IPS-15b (cell line): ENCODE data around the gene SLC25A18.

Experiments used
- H3K27me3 ChIP-seq: one replicate; pipeline ENCODE4 v1.6.1; 2013; ENCODE audit warnings: low read length; ENCODE audit not compliant: control insufficient read depth, insufficient read depth
- H3K36me3 ChIP-seq: one replicate; pipeline ENCODE4 v1.6.1; 2013; ENCODE audit warnings: low read length; ENCODE audit not compliant: control insufficient read depth, insufficient read depth
- H3K4me1 ChIP-seq: one replicate; pipeline ENCODE4 v1.6.1; 2013; ENCODE audit warnings: mild to moderate bottlenecking, low read length; ENCODE audit not compliant: control insufficient read depth, insufficient read depth
- H3K4me3 ChIP-seq: one replicate; pipeline ENCODE4 v1.5.1; 2013; ENCODE audit warnings: low read depth, low read length
- H3K9ac ChIP-seq: one replicate; pipeline ENCODE4 v1.6.1; 2013; ENCODE audit warnings: low read depth, mild to moderate bottlenecking, low read length
- H3K9me3 ChIP-seq: one replicate; pipeline ENCODE4 v1.6.1; 2013; ENCODE audit warnings: mild to moderate bottlenecking, low read length; ENCODE audit not compliant: control insufficient read depth, insufficient read depth

SLC25A18 gene

GRCh38 chr22:17587629-17588028 lies 24.3 kb downstream of the SLC25A18 start:
- H3K27me3 ChIP-seq: no peaks in the 10 kb centered on the region
- no peaks in the 10 kb centered on the region for H3K4me1 ChIP-seq
- peaks cover 24% of the 10 kb centered on the region for H3K36me3 ChIP-seq
- no peak overlapping the region for H3K9ac ChIP-seq
- H3K4me3 ChIP-seq: no peak overlapping the region
- H3K9me3 ChIP-seq: no peaks in the 10 kb centered on the region

GRCh38 chr22:17588606-17589005 lies 25.3 kb downstream of the SLC25A18 start:
- peaks cover 33% of the 10 kb centered on the region for H3K36me3 ChIP-seq

GRCh38 chr22:17589810-17590375 lies 26.6 kb downstream of the SLC25A18 start:
- H3K4me3 ChIP-seq: no peak overlapping the region
- H3K9ac ChIP-seq: no peak overlapping the region
- no peaks in the 10 kb centered on the region for H3K4me1 ChIP-seq
- no peaks in the 10 kb centered on the region for H3K9me3 ChIP-seq
- H3K36me3 ChIP-seq: peaks cover 41% of the 10 kb centered on the region
- H3K27me3 ChIP-seq: no peaks in the 10 kb centered on the region

More at GRCh38 chr22:17588606-17589005, 25.3 kb downstream of the SLC25A18 start:
- H3K9ac ChIP-seq: no peak overlapping the region
- H3K9me3 ChIP-seq: no peaks in the 10 kb centered on the region
- H3K4me3 ChIP-seq: no peak overlapping the region
- H3K4me1 ChIP-seq: no peaks in the 10 kb centered on the region
- no peaks in the 10 kb centered on the region for H3K27me3 ChIP-seq

- Histone ChIP-seq H3K4me3 (no peak overlapping the region), H3K4me1 (no peaks in the 10 kb centered on the region), H3K9ac (no peak overlapping the region), H3K36me3 (peaks cover 41% of the 10 kb centered on the region), H3K9me3 (no peaks in the 10 kb centered on the region), H3K27me3 (no peaks in the 10 kb centered on the region)
Measured at GRCh38 chr22:17590586-17590985, 27.3 kb downstream of the SLC25A18 start.

GRCh38 chr22:17592201-17592600 lies 28.9 kb downstream of the SLC25A18 start:
- H3K9ac ChIP-seq: no peak overlapping the region
- H3K27me3 ChIP-seq: no peaks in the 10 kb centered on the region
- peaks cover 48% of the 10 kb centered on the region for H3K36me3 ChIP-seq
- H3K4me1 ChIP-seq: no peaks in the 10 kb centered on the region
- no peak overlapping the region for H3K4me3 ChIP-seq
- no peaks in the 10 kb centered on the region for H3K9me3 ChIP-seq

- no peak overlapping the region for H3K4me3 ChIP-seq
- H3K4me1 ChIP-seq: no peaks in the 10 kb centered on the region
- no peaks in the 10 kb centered on the region for H3K9me3 ChIP-seq
- H3K9ac ChIP-seq: no peak overlapping the region
- peaks cover 56% of the 10 kb centered on the region for H3K36me3 ChIP-seq
- no peaks in the 10 kb centered on the region for H3K27me3 ChIP-seq
Measured at GRCh38 chr22:17596226-17596625, 32.9 kb downstream of the SLC25A18 start.

- no peaks in the 10 kb centered on the region for H3K9me3 ChIP-seq
- no peak overlapping the region for H3K4me3 ChIP-seq
- peaks cover 52% of the 10 kb centered on the region for H3K36me3 ChIP-seq
- H3K4me1 ChIP-seq: no peaks in the 10 kb centered on the region
- no peak overlapping the region for H3K9ac ChIP-seq
- H3K27me3 ChIP-seq: no peaks in the 10 kb centered on the region
Measured at GRCh38 chr22:17597217-17597616, 33.9 kb downstream of the SLC25A18 start.

GRCh38 chr22:17598318-17598717 lies 35.0 kb downstream of the SLC25A18 start:
- no peak overlapping the region for H3K4me3 ChIP-seq
- H3K27me3 ChIP-seq: no peaks in the 10 kb centered on the region
- no peaks in the 10 kb centered on the region for H3K4me1 ChIP-seq
- H3K9me3 ChIP-seq: no peaks in the 10 kb centered on the region
- H3K9ac ChIP-seq: no peak overlapping the region
- H3K36me3 ChIP-seq: peaks cover 42% of the 10 kb centered on the region

- Histone ChIP-seq H3K4me3 (no peak overlapping the region), H3K9me3 (no peaks in the 10 kb centered on the region), H3K9ac (no peak overlapping the region), H3K36me3 (peaks cover 31% of the 10 kb centered on the region), H3K4me1 (no peaks in the 10 kb centered on the region), H3K27me3 (no peaks in the 10 kb centered on the region)
Measured at GRCh38 chr22:17601031-17601430, 37.7 kb downstream of the SLC25A18 start.

- Histone ChIP-seq H3K27me3 (no peaks in the 10 kb centered on the region), H3K9ac (no peak overlapping the region), H3K4me3 (no peak overlapping the region), H3K9me3 (no peaks in the 10 kb centered on the region), H3K4me1 (no peaks in the 10 kb centered on the region), H3K36me3 (peaks cover 9% of the 10 kb centered on the region)
Measured at GRCh38 chr22:17603668-17604067, 40.4 kb downstream of the SLC25A18 start.

- H3K4me1 ChIP-seq: no peaks in the 10 kb centered on the region
- no peak overlapping the region for H3K9ac ChIP-seq
- no peaks in the 10 kb centered on the region for H3K9me3 ChIP-seq
- no peaks in the 10 kb centered on the region for H3K27me3 ChIP-seq
- no peaks in the 10 kb centered on the region for H3K36me3 ChIP-seq
- H3K4me3 ChIP-seq: no peak overlapping the region
Measured at GRCh38 chr22:17606496-17606895, 43.2 kb downstream of the SLC25A18 start.

- Histone ChIP-seq H3K9me3 (no peaks in the 10 kb centered on the region), H3K36me3 (peaks cover 12% of the 10 kb centered on the region), H3K9ac (no peak overlapping the region), H3K4me3 (no peak overlapping the region), H3K4me1 (no peaks in the 10 kb centered on the region), H3K27me3 (no peaks in the 10 kb centered on the region)
Measured at GRCh38 chr22:17607891-17608521, 44.7 kb downstream of the SLC25A18 start.
